Measurements from ENCODE around the gene DACT1.
A peak's percentile ranks its signal among the peaks of the same experiment; 100 is the strongest.
"Not testable (repeated sequence)": the region's sequence is repeated elsewhere in the genome, so short reads cannot be mapped to it uniquely, and the experiment has no call there.

DACT1 gene

DNA sequence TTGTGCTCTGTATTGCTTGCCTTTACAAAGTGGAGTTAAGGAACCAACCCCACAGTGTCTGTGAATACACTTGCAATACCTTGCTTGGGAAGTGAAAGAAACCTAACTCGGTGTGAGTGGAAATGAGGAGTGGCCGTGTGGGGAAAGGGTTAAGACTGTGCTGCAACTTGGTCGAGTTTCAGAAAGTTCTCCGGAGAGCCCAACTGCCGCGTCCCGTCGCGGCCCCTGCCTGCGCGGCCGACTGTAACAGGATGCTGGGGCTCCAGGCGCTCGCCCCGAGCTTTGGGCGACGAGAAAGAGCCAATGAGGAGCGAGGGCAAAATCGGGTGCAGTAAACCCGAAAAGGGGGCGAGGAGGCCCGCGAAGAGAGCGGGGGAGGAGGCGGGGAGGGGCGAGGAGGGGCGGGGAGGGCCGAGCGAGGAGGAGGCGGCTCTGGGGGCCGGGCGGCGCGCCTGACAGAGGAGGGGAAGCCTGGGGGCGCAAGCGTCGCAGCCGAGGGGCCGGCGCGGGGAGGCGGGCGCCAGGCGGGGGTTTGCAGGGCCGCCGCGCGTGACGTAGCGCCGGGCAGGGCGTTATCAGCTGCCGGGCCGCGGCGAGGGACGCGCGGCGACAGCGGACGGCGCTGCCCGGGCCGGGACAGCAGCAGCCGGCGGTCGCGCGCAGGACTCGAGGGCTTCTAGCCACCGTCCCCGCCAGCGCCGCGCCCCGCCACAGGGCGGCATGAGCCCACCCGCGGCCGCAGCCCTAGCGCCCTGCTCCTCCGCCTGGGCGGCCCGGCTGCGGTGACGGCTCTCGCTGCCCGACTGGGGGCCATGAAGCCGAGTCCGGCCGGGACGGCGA is at the start of gene DACT1:
Gene DACT1 (plus strand): TSS at position 572 of the 840 bp plus-strand sequence. CDS start 241 bp downstream, at position 813.
- DNase-seq (ENCODE audit: low read depth): peak; percentile 57

GRCh38 chr14:58588321-58588720 is 49.4 kb upstream of the DACT1 start:
- DNase-seq (ENCODE audit: low read depth): not testable (repeated sequence)

- no peak for DNase-seq (ENCODE audit: low read depth)
Observed at GRCh38 chr14:58593977-58594376, 43.8 kb upstream of the DACT1 start.

GRCh38 chr14:58597041-58597440 is 40.7 kb upstream of the DACT1 start:
- no peak for DNase-seq (ENCODE audit: low read depth)

DNA sequence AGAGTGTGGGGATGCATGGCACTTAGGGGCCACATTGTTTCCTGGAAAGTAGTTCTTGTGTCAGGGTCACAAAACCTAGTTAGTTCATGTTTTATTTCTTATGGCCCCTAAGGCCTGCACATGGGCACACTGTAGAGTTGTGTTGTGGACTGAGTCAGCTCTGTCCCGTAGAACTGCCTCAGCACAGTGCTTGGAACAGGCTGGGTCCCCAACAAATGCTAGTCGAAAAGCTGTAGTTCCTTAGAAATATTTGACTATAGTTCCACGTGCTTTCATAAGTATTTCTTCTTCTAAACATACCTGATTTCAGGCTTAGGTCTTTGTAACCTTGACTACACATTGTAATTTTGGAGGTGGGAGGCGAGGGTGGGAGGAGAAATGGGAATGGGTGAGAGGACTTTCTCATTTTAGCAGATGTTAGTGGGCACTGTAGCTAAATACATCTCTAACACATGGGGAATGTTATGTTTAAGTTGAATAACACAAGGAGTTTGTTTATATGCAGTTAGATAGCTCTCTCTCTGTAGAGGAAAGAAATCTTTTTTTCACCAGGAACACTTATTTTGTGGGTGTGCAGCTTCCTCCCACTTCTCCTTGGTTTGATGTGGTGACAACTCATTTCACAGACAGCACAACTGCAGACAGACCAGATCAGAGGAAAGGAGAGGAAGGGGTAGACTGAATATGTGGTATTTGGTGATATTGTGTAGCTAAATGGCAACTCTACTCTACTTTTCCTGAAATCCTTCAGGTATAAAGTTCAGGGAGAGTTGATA is 39.5 kb upstream of the DACT1 start:
- peak; percentile 9 for DNase-seq (ENCODE audit: low read depth)

DNA sequence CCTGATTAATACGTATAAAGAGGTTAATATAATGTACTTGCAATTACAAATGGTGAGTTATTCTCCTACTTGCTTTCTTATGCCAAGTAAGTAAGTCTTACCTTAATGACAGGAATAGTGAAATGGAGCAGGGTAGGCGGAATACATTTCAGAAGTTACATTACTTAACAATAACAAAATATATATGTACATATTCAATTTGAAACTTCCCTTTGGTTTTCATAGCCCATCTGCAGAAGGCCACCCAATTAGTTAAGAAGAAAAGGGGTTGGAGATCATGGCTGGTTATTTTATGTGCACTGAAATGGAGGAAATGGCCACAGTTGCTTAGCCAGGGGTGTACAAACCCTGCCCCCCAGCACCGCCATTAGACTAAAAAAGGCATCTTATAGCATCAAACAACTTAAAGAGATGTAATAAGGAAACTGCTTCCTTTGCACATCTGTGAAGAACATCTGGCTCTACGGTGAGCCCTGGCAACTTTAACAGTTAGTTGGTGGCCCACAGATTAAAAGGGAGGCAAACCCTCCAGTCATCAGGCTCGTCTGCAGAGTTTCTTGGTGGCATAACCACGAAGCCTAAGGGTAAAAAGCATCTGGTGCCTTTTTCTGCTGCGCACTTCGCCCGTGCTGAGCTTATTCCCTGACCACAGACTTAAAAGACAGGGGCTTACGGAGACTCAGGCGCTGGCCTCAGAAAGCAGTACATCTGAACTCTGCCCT is 38.8 kb upstream of the DACT1 start:
- no peak for DNase-seq (ENCODE audit: low read depth)

DNA sequence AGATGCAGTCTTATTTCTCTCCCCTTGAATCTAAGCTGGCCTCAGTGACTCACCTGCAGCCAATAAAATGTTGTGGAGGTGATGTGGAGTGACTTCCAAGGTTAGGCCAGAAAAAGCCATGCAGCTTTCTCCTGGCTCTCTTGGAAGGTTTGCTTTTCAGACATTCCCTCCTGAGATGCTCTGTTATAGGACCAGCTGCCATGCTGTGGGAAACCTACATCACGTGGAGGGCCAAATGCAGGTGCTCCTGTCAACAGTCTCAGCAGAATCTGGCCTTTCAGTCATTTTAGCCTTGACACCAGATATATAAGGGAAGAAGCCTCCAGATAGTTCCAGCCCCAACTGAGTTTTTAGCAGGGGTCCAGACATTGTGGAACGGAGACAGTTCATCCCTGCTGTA is 38.1 kb upstream of the DACT1 start:
- no peak for DNase-seq (ENCODE audit: low read depth)

- no peak for DNase-seq (ENCODE audit: low read depth)
Observed at GRCh38 chr14:58605465-58605864, 32.3 kb upstream of the DACT1 start.

- no peak for DNase-seq (ENCODE audit: low read depth)
Observed at GRCh38 chr14:58607131-58607951, 30.4 kb upstream of the DACT1 start.

DNA sequence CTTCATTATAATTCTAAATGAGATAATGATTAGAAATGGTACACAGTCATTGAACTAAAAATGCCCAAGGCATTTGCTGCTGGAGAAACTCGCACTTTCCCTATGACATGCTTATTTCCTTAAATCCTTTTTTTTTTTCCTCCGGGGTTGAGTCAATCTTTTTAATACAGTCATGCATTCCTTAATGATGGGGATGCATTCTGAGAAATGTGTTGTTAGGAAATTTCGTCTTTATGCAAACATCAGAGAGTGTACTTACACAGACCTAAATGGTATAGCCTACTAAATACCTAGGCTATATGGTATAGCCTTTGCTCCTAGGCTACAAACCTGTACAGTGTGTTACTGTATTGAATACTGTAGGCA is 29.8 kb upstream of the DACT1 start:
- no peak for DNase-seq (ENCODE audit: low read depth)

GRCh38 chr14:58617619-58618018 is 20.1 kb upstream of the DACT1 start:
- DNase-seq (ENCODE audit: low read depth): no peak

DNA sequence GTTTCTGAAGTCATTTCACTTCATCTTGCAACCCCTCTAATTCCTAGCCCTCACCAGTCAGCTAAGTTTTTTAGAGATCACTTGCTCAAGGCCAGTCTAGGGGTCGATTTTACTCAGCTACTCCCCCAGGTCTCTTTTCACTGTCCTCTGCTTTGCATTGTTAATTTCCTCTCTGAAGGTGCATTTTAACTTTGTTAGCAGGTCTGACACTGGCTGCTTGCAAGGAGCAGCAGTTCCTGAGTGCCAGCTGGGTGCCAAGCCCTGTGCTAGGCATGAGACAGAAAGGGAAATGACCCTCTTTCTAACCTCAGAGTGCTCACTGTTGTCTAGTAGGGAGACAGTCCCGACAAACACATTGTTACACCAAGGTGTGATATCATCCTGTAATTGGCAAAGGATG is 17.8 kb upstream of the DACT1 start:
- no peak for DNase-seq (ENCODE audit: low read depth)

DNA sequence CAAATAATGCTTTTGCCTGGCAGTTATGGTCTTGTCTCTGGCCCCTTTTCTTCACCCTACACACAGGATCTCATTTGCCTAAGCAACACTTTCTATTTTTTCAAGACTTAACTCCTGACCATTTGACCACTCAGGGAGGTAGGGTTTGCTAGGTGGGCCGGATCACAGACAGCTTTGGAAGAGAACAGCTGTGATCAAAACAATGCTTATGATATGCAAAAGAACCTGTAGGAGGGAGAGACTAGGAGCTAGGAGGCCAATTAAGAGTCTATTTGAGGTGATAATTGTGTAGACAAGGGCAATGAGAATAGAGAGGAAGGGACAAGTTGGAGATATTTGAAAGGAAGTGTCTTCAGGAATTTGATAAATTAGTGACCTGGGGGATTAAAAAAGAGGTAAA is 12.3 kb upstream of the DACT1 start:
- no peak for DNase-seq (ENCODE audit: low read depth)

DNA sequence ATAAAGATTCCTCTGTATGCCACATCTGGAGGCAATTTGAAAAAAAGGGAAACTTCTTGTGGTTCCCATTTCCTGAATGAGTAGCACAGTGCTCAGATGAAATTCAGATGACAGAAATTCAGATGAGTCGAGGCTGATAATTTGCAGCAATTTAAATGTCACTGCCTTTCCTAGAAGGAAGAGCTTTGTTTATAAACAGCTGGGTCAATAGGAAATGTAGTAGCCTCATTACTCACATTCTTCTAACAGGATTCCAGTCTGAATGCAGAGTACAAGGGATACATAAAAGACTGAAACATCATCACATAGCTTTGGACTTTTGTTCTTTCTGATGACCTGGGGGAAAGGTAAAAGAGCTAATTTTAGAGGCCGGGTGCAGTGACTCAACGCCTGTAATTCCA is 11.3 kb upstream of the DACT1 start:
- DNase-seq (ENCODE audit: low read depth): no peak

DNA sequence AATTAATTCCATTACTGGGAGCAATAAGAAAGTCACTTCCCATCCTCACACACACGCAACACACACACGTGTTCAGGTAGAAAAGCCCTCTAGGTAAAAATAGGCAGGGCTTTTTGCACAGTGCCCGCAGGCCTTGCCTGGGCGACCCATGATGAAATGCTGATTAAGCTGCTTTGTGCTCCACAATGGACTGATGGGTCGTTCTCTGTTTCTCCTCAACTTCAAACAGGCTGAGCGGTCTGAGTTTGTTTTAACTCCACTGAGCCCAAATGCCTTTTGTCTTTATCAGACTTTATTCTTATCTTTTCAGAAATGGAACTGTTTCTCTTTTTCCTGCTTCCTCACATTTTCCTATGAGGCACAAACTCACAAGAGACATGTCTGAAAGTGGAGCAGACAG is 9.4 kb upstream of the DACT1 start:
- DNase-seq (ENCODE audit: low read depth): no peak

GRCh38 chr14:58629281-58629680 is 8.5 kb upstream of the DACT1 start:
- no peak for DNase-seq (ENCODE audit: low read depth)

DNA sequence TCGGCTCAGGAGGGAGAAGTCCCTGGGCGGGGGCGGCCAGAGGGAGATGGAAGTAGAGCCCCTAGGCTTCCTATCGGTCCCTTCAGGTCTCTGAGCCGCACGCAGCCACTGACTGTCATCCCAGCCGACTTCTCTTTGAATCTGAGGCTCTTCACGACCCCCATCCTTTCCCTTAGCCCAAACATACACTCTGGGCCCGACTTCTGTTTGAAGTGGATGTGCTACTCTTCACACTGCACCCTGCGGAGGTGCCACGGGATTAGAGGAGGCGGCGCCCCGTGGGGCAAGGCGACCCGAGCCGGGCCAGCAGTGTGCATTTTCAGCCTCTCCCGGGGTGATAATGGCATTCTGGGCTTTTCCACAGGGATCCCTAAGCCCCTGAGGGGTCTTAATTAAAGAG is 6.0 kb upstream of the DACT1 start:
- DNase-seq (ENCODE audit: low read depth): no peak

DNA sequence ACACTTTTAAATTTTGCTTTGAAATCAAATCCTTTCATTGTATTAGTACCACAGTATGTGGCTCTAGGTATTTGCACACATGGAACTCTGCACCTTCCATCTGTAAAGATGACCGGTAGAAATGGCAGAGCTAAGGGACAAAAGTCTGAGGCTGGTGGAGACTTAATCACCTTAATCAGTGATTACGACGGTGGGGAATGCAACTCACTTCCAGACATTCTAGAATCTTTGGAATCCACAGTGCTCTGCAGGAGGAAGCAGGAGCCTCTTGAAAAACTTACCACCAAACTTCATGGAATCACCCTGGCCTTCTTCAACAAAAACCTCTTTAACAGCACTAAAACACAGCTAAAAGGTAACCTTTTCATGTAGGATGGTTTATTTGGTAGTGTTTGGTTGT is 3.9 kb upstream of the DACT1 start:
- no peak for DNase-seq (ENCODE audit: low read depth)

DNA sequence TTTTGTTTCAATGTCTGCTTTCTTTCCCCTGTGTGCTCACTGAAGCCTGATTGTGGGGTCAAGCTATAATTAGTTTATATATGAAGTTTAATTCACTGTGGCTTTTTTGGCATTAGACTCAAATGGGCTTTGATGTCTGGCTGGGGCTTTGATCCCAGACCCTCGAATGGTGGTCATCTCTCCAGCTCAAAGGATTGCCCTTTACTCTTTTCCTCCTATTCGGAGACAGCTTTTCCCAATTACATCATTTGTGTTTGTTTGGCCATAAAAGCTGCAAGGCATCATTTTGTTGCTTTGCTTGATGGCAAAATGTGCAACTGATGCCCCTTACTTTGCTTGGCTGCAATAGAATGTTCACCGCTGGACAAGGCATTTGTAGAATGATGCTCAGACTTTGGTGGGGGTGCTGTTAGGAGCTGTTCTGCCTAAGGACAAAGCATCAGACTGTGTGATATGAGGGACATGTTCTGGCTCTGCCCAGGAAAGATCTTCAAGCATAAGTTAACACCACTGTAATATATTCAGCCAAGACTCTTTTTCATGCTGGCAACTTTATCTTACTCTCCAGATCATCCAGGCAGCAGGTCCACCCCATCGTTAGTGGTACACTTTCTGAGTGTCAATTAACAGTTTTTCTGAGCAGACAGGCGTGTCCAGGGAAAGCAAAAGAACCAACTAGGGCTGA is 3.2 kb upstream of the DACT1 start:
- DNase-seq (ENCODE audit: low read depth): no peak

DNA sequence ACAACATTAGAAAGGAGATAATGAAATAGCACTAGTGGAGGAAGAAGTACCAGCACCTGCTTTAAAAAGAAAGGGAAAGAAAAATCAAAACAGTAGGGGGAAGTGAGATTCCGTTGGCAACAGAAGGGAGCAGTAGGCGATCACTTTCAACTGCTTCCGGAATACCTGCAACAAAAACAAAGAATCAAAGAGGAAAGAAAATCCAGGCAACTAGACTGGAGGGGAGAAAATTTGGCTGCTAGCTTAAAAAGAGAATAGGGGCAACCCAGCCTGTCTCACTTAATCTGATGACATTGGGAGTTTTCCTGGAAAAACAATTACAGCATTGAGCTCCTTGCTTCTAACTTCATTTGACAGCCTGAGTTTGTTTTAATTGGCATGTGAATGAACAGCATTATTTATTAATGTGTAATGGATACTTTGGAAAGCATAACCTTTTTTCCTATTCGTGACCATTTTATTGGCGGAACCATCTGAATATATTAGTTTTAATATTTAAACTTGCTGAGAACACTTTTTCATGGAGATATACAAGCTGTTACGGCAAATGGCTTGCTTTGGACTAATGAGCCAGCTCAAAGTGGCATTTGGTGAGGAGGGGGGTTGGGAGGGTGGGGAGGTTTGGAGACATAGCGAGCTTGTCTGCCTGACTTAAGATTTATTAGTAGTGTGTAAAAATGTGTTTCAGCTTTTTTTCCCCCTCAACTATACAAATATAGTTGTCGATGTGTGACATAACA is 2.5 kb upstream of the DACT1 start:
- no peak for DNase-seq (ENCODE audit: low read depth)

DNA sequence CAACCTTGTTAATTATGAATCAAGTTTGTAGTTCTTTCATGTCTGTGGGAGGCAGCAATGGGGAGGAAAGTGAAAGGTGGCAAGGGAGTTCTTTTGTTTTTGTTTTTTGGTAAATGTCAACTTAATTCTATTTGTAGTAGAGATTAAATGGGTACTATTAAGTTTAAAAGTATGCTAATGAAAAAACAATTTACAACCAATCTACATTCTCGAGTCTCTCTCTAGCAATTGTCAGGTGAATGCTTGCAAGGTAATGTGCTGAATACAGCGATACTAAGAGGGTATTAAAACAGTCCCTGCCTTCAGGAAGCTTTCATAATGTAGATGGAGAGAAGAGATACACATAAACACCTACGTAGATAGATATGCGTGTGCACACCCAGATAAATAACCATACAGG is 1.6 kb upstream of the DACT1 start:
- no peak for DNase-seq (ENCODE audit: low read depth)
